GM18858 (cell line): ENCODE data around the gene MAPKAPK3.

Experiments
- ATAC-seq: cut with Tn5 transposase; IDR thresholded peaks from one replicate; pipeline ENCODE4 v1.9.1; 2021; ENCODE audit not compliant: unreplicated experiment

Gene MAPKAPK3

GRCh38 chr3:50587373-50587772 is 29.6 kb upstream of the MAPKAPK3 start:
- no peak for ATAC-seq

GRCh38 chr3:50587806-50588758 is 28.9 kb upstream of the MAPKAPK3 start:
- no peak for ATAC-seq

GRCh38 chr3:50588759-50589433 is 28.1 kb upstream of the MAPKAPK3 start:
- ATAC-seq = no peak

- no peak for ATAC-seq
Observed at GRCh38 chr3:50591196-50591741, 25.7 kb upstream of the MAPKAPK3 start.

GRCh38 chr3:50592568-50592967 is 24.4 kb upstream of the MAPKAPK3 start:
- ATAC-seq = no peak

- no peak for ATAC-seq
Observed at GRCh38 chr3:50594253-50594785, 22.6 kb upstream of the MAPKAPK3 start.

- no peak for ATAC-seq
Observed at GRCh38 chr3:50599115-50599715, 17.7 kb upstream of the MAPKAPK3 start.

GRCh38 chr3:50599716-50600118 is 17.2 kb upstream of the MAPKAPK3 start:
- ATAC-seq = no peak

- no peak for ATAC-seq
Observed at GRCh38 chr3:50600141-50600753, 16.7 kb upstream of the MAPKAPK3 start.

GRCh38 chr3:50600841-50601591 is 15.9 kb upstream of the MAPKAPK3 start:
- no peak for ATAC-seq

GRCh38 chr3:50602595-50603191 is 14.3 kb upstream of the MAPKAPK3 start:
- no peak for ATAC-seq

GRCh38 chr3:50603261-50604109 is 13.5 kb upstream of the MAPKAPK3 start:
- no peak for ATAC-seq

- ATAC-seq = no peak
Observed at GRCh38 chr3:50604110-50604621, 12.8 kb upstream of the MAPKAPK3 start.

GRCh38 chr3:50604628-50605588 is 12.0 kb upstream of the MAPKAPK3 start:
- ATAC-seq = no peak

- ATAC-seq = no peak
Observed at GRCh38 chr3:50605901-50606326, 11.0 kb upstream of the MAPKAPK3 start.

- ATAC-seq = no peak
Observed at GRCh38 chr3:50606596-50606995, 10.4 kb upstream of the MAPKAPK3 start.
